HG03520 (cell line): ENCODE data around the gene C13orf46.

Experiments used
- ATAC-seq: cut with Tn5 transposase; IDR thresholded peaks from one replicate; pipeline ENCODE4 v1.9.1; 2021; ENCODE audit warnings: mild to moderate bottlenecking, moderate library complexity; ENCODE audit not compliant: unreplicated experiment

The C13orf46 gene

DNA sequence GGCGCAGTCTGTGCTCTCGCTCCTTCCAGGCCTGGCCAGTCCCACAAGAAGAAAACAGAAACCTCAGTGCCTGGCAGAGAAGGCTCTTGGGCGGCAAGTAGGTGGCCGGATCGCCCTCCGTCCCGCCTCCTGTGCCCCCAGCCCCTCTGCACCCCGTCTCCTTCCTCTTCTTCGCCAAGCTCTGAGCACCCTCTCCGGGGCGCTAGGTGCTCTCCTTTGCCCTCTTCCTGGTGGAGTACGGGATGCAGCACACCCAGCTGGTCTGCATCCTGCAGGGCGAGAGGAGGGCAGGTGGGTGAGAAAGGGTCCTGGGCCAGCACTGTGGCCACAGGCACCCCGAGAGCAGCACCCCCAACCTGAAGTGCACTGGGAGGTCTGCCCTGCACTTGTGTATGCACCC lies 17.3 kb downstream of the C13orf46 start:
- ATAC-seq, result no peak

GRCh38 chr13:113955691-113956090 lies 18.2 kb downstream of the C13orf46 start:
- no peak for ATAC-seq

- ATAC-seq, result no peak
Observed at GRCh38 chr13:113955235-113955634, 18.6 kb downstream of the C13orf46 start.

GRCh38 chr13:113954046-113954835 lies 19.6 kb downstream of the C13orf46 start:
- ATAC-seq, result no peak

- ATAC-seq, result no peak
Observed at GRCh38 chr13:113953561-113953960, 20.3 kb downstream of the C13orf46 start.

DNA sequence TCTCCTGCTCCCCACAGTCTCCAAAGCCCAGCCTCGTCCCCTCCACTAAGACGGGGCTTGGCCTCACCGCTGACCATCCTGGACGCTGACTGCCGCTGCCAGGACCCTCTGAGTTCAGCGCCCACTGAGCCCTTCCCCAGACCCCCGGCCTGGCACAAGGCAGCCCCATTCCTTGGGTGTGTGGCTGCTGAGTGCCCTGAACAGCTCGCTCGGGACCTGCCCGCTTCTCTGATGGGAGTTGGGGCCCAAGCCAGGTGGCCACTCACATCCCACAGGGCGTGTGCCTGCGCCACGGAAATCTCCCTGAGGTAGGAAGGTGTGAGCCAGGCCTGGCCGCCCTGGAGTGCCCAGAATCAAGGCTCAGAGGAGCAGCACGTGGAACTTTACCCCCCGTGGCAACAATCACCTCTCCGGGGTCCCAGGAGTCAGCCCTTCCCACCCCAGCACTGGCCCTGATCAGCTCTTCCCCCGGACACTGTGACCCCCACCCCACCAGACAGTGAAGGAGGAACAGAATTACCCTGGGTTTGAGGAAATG lies 20.8 kb downstream of the C13orf46 start:
- ATAC-seq, result no peak

DNA sequence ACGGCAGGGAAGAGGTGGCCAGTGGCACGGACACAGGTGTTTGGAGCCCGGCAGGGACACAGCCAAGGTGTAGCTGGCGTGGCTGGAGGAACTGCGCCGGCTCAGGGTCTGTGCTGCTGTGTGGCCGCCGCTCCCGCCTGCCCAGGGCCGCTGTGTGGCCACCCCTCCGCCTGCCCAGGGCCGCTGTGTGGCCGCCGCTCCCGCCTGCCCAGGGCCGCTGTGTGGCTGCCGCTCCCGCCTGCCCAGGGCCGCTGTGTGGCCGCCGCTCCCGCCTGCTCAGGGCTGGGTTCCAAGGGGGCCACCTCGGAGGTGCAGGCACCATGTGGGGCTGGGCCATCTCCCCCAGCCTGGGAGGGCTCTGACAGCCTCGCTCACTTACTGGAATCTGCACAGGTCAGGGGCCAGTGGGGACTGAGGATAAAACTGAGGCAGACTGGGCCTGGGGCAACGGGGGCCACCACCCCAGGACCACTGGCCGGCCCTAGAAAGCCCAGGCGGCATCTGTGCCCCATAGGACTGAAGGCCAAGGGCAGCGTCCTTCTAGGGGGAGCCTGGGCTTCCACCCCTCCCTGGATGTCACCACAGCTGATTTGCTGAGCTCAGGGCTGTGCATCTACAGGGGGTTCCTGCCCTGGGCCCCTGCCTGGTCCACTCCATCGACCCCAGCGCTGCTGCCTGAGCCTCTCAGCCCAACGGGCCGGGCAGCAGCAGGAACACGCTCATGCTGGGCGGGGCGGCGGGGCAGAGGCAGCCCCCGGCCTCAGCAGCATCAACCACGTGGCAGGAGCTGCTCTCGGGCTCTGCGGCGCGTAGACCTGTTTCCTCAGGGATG lies 21.5 kb downstream of the C13orf46 start:
- no peak for ATAC-seq

DNA sequence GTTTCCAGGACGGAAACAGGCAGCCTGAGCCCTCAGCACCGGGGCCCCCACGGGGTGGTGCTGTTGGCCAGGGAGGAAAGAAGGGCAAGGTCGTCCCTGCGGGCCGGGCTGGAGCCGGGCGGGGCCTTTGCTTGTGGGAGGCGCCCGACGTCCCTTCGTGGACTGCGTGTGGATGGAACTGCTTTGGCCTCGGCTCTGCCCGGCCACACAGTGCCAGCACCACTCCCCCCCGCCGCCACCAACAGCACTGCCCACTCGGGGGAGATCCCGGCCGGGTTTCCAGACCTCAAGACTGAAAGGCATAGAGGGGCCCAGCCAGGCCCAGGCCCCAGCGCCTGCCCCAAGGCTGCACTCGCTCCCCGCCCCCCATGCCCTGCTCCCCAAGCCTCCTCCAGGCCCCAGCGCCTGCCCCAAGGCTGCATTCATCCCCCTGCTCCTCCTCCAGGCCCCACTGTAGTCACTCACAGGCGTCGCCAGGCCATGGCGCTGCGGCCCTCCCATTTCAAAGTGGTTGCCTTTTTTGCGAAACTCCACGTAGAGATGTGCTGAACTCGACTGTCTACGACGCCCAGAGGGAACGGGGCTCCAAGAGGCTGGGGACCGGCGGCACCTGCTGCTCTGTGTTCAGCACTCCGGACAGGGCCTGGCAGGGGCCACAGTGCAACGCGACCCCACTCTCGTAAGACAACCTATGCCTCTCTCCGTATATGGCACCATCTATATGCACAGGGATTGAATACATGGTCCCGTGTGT lies 22.5 kb downstream of the C13orf46 start:
- no peak for ATAC-seq

- no peak for ATAC-seq
Observed at GRCh38 chr13:113950451-113951245, 23.2 kb downstream of the C13orf46 start.

GRCh38 chr13:113949546-113949945 lies 24.3 kb downstream of the C13orf46 start:
- ATAC-seq, result no peak

DNA sequence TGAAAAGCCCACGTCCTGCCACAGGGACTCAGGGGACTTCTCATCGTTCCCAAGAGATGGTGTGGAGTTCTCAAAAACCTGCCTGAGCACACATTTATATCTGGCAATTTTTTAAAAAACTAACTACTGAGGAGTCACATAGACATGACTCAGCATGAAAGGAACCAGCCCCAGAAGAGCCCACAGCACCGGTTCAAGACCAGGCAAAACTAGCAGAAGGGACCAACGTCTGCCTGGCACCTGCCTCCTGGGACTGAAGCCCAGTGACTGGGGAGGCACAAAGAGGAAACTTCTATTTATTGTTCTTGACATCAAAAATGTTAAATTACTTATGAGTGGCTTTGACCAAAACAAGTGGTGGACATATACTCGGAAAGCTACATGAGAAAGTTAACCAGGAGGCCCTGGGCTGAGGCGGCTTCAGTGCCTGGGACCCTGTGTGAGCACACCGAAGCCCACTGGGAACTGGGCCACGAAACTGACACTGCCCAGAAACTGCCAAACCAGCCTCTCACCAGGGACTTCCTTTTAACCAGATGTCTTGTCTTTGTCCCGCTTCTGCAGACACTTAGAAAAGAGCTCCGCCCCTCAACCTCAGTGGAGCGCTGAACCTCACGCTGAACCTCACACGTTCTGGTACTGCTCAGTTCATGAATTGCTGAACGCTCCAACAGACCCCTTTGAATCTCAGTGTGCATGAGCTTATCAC lies 25.7 kb downstream of the C13orf46 start:
- no peak for ATAC-seq

DNA sequence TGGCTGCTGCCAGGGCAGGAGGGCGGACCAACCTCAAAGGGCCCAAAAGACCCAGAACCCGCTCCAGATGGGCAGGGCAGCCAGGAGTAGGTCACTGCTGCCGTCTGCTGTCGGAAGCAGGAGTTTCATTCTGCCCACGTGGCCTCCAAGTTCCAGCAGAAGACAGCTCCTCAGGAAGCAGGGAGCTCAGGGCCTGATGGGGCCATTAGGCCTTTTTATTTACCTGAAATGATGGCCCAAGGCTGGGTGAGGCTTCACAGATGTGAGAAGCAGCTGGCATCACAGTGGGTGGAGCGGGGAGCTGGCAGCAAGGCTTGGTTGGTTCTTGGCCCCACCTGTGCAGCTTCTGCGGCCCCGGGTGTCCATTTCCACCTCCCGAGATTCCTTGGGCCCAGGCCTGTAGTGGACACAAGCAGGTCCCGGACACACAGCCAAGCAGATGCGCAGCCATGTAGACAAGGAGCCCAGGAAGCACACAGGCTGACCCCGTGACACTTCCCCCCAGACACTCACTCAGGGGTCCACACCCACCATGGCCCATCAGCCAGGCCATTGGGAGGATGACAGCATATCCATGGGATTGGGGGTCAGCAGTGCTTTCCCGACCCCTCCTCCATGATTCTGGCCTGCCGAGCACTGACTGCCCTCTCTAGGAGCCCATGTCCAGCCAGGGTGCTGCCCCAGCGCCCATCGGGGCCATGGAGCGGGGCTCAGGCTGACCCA lies 26.4 kb downstream of the C13orf46 start:
- ATAC-seq, result no peak

DNA sequence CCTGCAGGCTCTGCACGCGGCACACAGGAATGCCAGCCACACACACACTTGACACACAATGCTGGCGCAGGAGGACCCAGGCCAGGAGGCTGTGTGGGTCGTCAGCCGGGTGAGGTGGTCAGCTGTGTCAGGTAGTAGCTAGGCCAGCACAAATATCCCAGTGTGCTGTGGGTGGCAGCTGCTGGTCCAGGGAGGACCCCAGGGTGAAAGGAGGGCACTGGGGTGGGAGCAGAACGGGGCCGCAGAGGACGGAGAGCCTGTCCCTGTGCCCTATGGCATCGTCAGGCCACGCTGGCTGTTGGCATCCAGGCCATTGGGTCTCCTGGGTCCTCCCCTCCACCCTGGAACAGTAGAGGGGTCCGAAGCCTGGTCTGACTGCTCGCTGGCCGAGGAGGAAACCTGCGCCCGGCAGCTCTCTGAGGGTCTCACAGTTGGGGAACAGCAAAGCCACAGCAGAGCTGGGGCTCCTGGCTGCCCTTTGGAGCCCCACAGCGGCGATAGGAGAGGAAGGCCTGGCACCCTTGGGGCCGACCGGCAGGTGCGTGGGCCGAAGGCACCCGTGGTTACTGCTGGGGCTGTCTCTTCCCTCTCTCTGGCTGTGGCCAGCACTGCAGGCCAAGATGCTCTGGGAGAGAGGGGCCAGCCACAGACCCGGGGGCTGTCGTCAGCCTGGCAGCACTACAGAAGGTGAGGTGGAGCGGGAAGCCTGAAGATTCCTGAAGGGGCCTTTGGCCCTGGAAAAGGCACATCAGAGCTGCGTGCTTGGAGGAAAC lies 27.3 kb downstream of the C13orf46 start:
- no peak for ATAC-seq

DNA sequence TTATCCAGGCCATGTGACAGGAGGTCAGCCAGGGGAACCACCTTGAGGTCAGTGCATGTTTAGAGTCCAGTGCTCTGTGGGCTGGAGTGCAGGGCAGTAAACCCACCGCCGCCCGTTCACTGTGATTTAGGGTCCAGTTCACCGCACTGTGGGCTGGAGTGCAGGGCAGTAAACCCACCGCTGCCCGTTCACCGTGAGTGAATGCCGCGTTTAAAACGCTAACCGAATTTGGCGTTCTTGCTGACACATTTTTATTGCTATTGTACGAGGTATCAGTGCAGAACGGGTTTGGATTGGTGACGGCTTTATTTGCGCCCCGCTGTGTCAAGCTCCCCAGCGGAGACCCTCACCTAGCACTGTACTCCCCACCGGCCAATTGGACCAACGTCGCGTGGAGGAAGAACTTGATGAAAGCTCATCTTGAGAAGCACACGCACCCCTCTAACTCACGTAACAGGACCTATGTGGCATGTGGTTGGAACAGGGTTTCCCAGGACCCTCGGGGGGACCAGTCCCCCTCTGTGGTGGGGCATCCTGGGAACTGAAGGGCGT lies 27.9 kb downstream of the C13orf46 start:
- no peak for ATAC-seq

DNA sequence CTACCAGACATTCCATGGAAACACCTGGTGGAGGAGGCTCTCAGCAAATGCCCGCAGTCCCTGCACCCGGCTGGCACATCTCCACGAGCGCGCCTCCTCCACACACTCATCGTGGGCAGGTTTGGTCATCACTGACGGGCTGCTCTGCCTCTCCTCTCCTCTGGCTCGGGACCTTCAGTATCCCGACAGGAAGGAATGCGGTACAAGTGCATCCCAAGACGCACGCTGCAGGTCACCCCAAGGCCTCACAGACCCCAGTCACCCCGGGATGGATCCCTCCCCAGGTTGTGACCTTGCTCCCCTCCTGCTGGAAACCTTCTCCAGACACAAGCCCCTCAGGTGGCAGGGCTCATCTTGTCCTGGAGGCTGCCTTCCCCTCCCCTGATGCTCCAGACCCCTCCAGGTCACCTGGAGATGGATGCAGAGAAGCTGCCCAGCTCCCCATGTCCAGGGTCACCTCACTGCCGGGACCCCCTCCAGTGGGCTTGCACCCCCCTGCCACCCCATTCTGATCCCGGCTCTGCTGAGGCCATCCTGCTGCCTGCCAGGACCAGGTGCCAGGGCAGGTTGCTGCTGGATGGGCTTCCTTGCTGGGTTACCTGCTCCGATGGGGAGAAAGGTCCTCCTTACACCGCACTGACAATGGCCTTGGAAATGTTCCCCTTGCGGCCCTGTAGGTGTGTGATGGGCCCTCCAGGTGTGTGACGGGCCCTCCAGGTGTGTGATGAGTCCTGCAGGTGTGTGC lies 29.9 kb downstream of the C13orf46 start:
- ATAC-seq, result no peak

DNA sequence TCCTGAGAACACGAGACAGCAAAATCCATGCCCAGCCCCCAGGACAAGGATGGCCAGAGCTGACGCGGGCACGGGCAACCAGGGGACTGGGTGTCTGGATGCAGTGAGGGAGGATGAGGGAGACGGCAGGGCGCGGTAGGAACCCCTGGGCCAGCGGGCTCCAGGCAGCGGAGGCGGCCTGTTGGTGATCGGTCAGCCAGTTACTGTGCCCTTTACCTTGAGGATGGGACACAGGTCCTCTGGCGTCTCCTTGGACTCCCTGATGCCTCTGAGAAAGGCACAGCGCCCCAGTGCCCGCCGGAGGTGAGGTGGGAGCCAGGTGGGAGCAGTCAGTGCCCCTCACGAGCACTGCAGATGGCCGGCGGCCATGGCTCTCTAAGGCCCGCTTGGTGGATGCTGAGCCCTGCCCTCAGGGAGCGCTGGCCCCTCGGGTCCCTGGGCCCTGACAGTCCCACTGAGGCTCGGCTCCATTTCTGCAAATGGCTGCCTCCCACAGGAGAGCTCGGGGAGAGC lies 31.2 kb downstream of the C13orf46 start:
- no peak for ATAC-seq

DNA sequence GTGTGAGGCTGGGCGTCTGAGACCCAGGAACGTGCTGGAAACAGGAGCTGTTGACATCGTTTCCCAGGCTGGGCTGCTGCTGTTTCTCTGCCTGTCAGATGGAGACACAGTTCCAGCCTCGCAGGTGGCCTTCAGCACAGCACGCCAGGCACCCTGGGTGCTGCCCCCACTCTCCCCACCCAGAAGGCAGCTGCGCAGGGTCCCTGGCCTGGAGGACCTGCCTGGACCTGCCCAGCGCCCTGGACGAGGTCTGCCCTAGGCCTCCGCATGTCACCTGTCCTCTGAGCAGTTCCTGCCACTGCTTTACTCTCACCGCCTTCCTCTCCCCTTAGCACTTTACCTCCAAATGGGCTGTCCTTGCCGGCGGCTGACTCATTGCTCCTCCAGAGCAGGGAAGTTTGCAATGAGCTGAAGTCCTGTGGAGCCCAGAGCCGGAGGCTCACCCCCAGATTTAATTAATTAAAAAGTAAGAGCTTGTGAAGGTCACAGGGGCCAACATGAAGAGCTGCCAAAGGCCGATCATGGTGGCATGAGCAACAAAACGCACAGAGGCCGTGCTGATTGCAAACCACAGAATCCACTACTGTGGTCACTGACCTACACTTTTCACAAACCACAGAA lies 32.2 kb downstream of the C13orf46 start:
- no peak for ATAC-seq
